HG03520 (cell line): ENCODE measurements around the gene IBTK.
"Not testable (repeated sequence)": the region's sequence is repeated elsewhere in the genome, so short reads cannot be mapped to it uniquely, and the experiment has no call there.

ENCODE experiments used
- ATAC-seq: cut with Tn5 transposase; IDR thresholded peaks from one replicate; pipeline ENCODE4 v1.9.1; 2021; ENCODE audit warnings: mild to moderate bottlenecking, moderate library complexity; ENCODE audit not compliant: unreplicated experiment

Gene IBTK

GRCh38 chr6:82179415-82179814, 68.1 kb downstream of the IBTK start:
- no peak for ATAC-seq

GRCh38 chr6:82178759-82179112, 68.8 kb downstream of the IBTK start:
- no peak for ATAC-seq

- ATAC-seq: no peak
Measured at GRCh38 chr6:82178077-82178758, 69.3 kb downstream of the IBTK start.

- ATAC-seq: no peak
Measured at GRCh38 chr6:82176616-82177015, 70.9 kb downstream of the IBTK start.

- ATAC-seq: no peak
Measured at GRCh38 chr6:82172594-82172993, 75.0 kb downstream of the IBTK start.

GRCh38 chr6:82169138-82169876, 78.2 kb downstream of the IBTK start:
- ATAC-seq: no peak

- no peak for ATAC-seq
Measured at GRCh38 chr6:82166493-82166892, 81.1 kb downstream of the IBTK start.

- ATAC-seq: no peak
Measured at GRCh38 chr6:82160255-82160990, 87.1 kb downstream of the IBTK start.

- ATAC-seq: not testable (repeated sequence)
Measured at GRCh38 chr6:82152786-82153185, 94.8 kb downstream of the IBTK start.

- not testable (repeated sequence) for ATAC-seq
Measured at GRCh38 chr6:82151147-82151546, 96.4 kb downstream of the IBTK start.

- ATAC-seq: no peak
Measured at GRCh38 chr6:82145926-82146452, 101.6 kb downstream of the IBTK start.

- no peak for ATAC-seq
Measured at GRCh38 chr6:82144852-82145340, 102.6 kb downstream of the IBTK start.

GRCh38 chr6:82144007-82144851, 103.3 kb downstream of the IBTK start:
- peak; percentile 84 for ATAC-seq

GRCh38 chr6:82143041-82143481, 104.5 kb downstream of the IBTK start:
- no peak for ATAC-seq

GRCh38 chr6:82142524-82142923, 105.0 kb downstream of the IBTK start:
- no peak for ATAC-seq

GRCh38 chr6:82138075-82138791, 109.3 kb downstream of the IBTK start:
- no peak for ATAC-seq

- ATAC-seq: no peak
Measured at GRCh38 chr6:82131441-82131840, 116.1 kb downstream of the IBTK start.

- ATAC-seq: no peak
Measured at GRCh38 chr6:82129797-82130196, 117.7 kb downstream of the IBTK start.

- not testable (repeated sequence) for ATAC-seq
Measured at GRCh38 chr6:82128973-82129372, 118.6 kb downstream of the IBTK start.

- no peak for ATAC-seq
Measured at GRCh38 chr6:82123632-82124031, 123.9 kb downstream of the IBTK start.
